HepG2 (cell line): ENCODE data around the gene PDZD2. TPM values are rescaled to one million over a fixed set of nuclear protein-coding genes. Genes with fewer than 3 reads are reported as not detected.

Experiments
- ATAD3A ChIP-seq: sonication (generic); formaldehyde crosslinking; IDR thresholded peaks from 2 replicates; pipeline ENCODE4 v1.4.0; 2020; ENCODE audit warnings: missing genetic modification reagents
- GPBP1L1 ChIP-seq: sonication (generic); formaldehyde crosslinking; IDR thresholded peaks from 2 replicates; pipeline ENCODE4 v1.5.0; 2020; ENCODE audit warnings: mild to moderate bottlenecking, missing genetic modification reagents
- HNRNPLL ChIP-seq: fragments of 200-400 bp; formaldehyde crosslinking; IDR thresholded peaks from 2 replicates; pipeline ENCODE4 v1.6.1; 2017; ENCODE audit warnings: mild to moderate bottlenecking, low read depth, low read length; ENCODE audit not compliant: poor library complexity, severe bottlenecking
- MAFG ChIP-seq: sonication (generic); formaldehyde crosslinking; IDR thresholded peaks from 2 replicates; pipeline ENCODE4 v1.5.1; 2020; ENCODE audit warnings: mild to moderate bottlenecking, missing genetic modification reagents
- MTA3 ChIP-seq: sonication (generic); formaldehyde crosslinking; IDR thresholded peaks from 2 replicates; pipeline ENCODE4 v1.4.0; 2020; ENCODE audit warnings: missing genetic modification reagents
- NFYB ChIP-seq: sonication (generic); formaldehyde crosslinking; IDR thresholded peaks from 2 replicates; pipeline ENCODE4 v1.4.0; 2020; ENCODE audit warnings: missing genetic modification reagents
- PHF5A ChIP-seq: IDR thresholded peaks from one replicate; pipeline ENCODE4 v1.6.1; 2018; ENCODE audit warnings: low read depth, missing genetic modification reagents; ENCODE audit not compliant: unreplicated experiment
- SKI ChIP-seq: fragments of 450-650 bp; IDR thresholded peaks from one replicate; pipeline ENCODE4 v1.6.1; 2018; ENCODE audit warnings: mild to moderate bottlenecking; ENCODE audit not compliant: partially characterized antibody
- SUZ12 ChIP-seq: fragments of 150-350 bp; IDR thresholded peaks from 2 replicates; pipeline ENCODE4 v1.6.1; 2014; ENCODE audit warnings: low read depth, low read length
- TSC22D2 ChIP-seq: sonication (generic); formaldehyde crosslinking; IDR thresholded peaks from 2 replicates; pipeline ENCODE4 v1.5.1; 2020; ENCODE audit warnings: missing genetic modification reagents, mild to moderate bottlenecking, borderline replicate concordance
- XRCC5 ChIP-seq: fragments of 200-400 bp; formaldehyde crosslinking; optimal IDR thresholded peaks from 2 replicates; pipeline ENCODE3; 2017; ENCODE audit warnings: mild to moderate bottlenecking, low read length
- ZBTB4 ChIP-seq: sonication (generic); formaldehyde crosslinking; IDR thresholded peaks from 2 replicates; pipeline ENCODE4 v1.4.0; 2020; ENCODE audit warnings: missing genetic modification reagents, mild to moderate bottlenecking, borderline replicate concordance
- ZFX ChIP-seq: sonication (generic); formaldehyde crosslinking; IDR thresholded peaks from 2 replicates; pipeline ENCODE4 v1.4.0; 2020; ENCODE audit warnings: mild to moderate bottlenecking, low read depth, missing genetic modification reagents, moderate library complexity
- ZMYM4 ChIP-seq: sonication (generic); formaldehyde crosslinking; IDR thresholded peaks from 2 replicates; pipeline ENCODE4 v1.8.1; 2023; ENCODE audit warnings: mild to moderate bottlenecking, missing genetic modification reagents
- ZNF619 ChIP-seq: sonication (generic); formaldehyde crosslinking; IDR thresholded peaks from 2 replicates; pipeline ENCODE4 v1.4.0; 2020; ENCODE audit warnings: mild to moderate bottlenecking, missing genetic modification reagents
- ZNF773 ChIP-seq: sonication (generic); formaldehyde crosslinking; IDR thresholded peaks from 2 replicates; pipeline ENCODE4 v1.4.0; 2020; ENCODE audit warnings: missing genetic modification reagents, borderline replicate concordance
- ZNF792 ChIP-seq: IDR thresholded peaks from 2 replicates; pipeline ENCODE4 v1.6.1; 2016
- polyA plus RNA-seq, 8 experiments: library from polyadenylated mRNA; depleted of rRNA in 3 of 8; stranded (reverse) in 7 of 8; unstranded in 1 of 8; fragments of >200 nt; fragmentation: Illumina TruSeq in 4 of 8; extraction: Trizol in 4 of 8; gene quantifications; 2 replicates each; pipeline versions ENCODE4 v1.2.1 to v1.2.3, GENCODE V29; 2011 to 2016; ENCODE audit warnings: low read depth in 4 of 8, missing spikeins in 1 of 8, mixed read lengths in 1 of 8; ENCODE audit not compliant: insufficient read depth in 1 of 8
- total RNA-seq, 5 experiments: library from RNA; depleted of rRNA; stranded (reverse); fragments of >200 nt; fragmentation: Illumina TruSeq; extraction: Trizol; gene quantifications; 2 replicates each; pipeline ENCODE4 v1.2.3, GENCODE V29; 2016; ENCODE audit warnings: low read depth in 1 of 5
- TF ChIP-seq, protein P1 (sequence below): sonication (generic); formaldehyde crosslinking; IDR thresholded peaks from 2 replicates; pipeline ENCODE4 v1.5.1; 2020; ENCODE audit warnings: mild to moderate bottlenecking, missing genetic modification reagents, moderate library complexity
- TF ChIP-seq, protein P2 (sequence below): sonication (generic); formaldehyde crosslinking; IDR thresholded peaks from 2 replicates; pipeline ENCODE4 v1.5.0; 2020; ENCODE audit warnings: mild to moderate bottlenecking, missing genetic modification reagents

PDZD2 gene
- total and polyA plus RNA-seq, 2 of the 13 experiments (the other 11 are each of a cell fraction or from before 2014, with no cell fraction given), result 0.04 TPM; not detected in 1

GRCh38 chr5:31638748-31639418, at the start of gene PDZD2 (continued):
- TF ChIP-seq ZBTB4 (CRISPR knock-in tag), result no peak
- TF ChIP-seq MTA3 (CRISPR knock-in tag), result no peak
- no peak for TF ChIP-seq TSC22D2 (CRISPR knock-in tag)
- no peak for TF ChIP-seq ZMYM4
- TF ChIP-seq, protein P1, sequence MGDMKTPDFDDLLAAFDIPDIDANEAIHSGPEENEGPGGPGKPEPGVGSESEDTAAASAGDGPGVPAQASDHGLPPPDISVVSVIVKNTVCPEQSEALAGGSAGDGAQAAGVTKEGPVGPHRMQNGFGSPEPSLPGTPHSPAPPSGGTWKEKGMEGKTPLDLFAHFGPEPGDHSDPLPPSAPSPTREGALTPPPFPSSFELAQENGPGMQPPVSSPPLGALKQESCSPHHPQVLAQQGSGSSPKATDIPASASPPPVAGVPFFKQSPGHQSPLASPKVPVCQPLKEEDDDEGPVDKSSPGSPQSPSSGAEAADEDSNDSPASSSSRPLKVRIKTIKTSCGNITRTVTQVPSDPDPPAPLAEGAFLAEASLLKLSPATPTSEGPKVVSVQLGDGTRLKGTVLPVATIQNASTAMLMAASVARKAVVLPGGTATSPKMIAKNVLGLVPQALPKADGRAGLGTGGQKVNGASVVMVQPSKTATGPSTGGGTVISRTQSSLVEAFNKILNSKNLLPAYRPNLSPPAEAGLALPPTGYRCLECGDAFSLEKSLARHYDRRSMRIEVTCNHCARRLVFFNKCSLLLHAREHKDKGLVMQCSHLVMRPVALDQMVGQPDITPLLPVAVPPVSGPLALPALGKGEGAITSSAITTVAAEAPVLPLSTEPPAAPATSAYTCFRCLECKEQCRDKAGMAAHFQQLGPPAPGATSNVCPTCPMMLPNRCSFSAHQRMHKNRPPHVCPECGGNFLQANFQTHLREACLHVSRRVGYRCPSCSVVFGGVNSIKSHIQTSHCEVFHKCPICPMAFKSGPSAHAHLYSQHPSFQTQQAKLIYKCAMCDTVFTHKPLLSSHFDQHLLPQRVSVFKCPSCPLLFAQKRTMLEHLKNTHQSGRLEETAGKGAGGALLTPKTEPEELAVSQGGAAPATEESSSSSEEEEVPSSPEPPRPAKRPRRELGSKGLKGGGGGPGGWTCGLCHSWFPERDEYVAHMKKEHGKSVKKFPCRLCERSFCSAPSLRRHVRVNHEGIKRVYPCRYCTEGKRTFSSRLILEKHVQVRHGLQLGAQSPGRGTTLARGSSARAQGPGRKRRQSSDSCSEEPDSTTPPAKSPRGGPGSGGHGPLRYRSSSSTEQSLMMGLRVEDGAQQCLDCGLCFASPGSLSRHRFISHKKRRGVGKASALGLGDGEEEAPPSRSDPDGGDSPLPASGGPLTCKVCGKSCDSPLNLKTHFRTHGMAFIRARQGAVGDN, result peak; percentile 42
- TF ChIP-seq ZNF619, result no peak
- no peak for TF ChIP-seq GPBP1L1 (CRISPR knock-in tag)
- TF ChIP-seq HNRNPLL, result peak; percentile 22
- TF ChIP-seq MAFG (CRISPR knock-in tag), result no peak
- TF ChIP-seq SUZ12, result no peak
- TF ChIP-seq NFYB (CRISPR knock-in tag), result no peak
- TF ChIP-seq ZNF792, result no peak
- TF ChIP-seq PHF5A (CRISPR knock-in tag), result no peak
- TF ChIP-seq SKI, result peak; percentile 32
- TF ChIP-seq ATAD3A, result no peak
- TF ChIP-seq XRCC5, result peak; percentile 64
- peak; percentile 34; the same call in 1 of the 2 replicates for TF ChIP-seq ZFX (CRISPR knock-in tag)
- TF ChIP-seq ZNF773 (CRISPR knock-in tag), result 0 out of 2 replicates have a peak, but pooled peaks have one; percentile 39
- TF ChIP-seq, protein P2, sequence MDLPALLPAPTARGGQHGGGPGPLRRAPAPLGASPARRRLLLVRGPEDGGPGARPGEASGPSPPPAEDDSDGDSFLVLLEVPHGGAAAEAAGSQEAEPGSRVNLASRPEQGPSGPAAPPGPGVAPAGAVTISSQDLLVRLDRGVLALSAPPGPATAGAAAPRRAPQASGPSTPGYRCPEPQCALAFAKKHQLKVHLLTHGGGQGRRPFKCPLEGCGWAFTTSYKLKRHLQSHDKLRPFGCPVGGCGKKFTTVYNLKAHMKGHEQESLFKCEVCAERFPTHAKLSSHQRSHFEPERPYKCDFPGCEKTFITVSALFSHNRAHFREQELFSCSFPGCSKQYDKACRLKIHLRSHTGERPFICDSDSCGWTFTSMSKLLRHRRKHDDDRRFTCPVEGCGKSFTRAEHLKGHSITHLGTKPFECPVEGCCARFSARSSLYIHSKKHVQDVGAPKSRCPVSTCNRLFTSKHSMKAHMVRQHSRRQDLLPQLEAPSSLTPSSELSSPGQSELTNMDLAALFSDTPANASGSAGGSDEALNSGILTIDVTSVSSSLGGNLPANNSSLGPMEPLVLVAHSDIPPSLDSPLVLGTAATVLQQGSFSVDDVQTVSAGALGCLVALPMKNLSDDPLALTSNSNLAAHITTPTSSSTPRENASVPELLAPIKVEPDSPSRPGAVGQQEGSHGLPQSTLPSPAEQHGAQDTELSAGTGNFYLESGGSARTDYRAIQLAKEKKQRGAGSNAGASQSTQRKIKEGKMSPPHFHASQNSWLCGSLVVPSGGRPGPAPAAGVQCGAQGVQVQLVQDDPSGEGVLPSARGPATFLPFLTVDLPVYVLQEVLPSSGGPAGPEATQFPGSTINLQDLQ, result no peak
